ENCODE data around the gene TXNRD2. TPM values are rescaled to one million over a fixed set of nuclear protein-coding genes. Genes with fewer than 3 reads are reported as not detected.

The TXNRD2 gene
- total and polyA plus RNA-seq, 2 of the 4 experiments (the other 2 are of a cell fraction) = 15.6 to 25.7 TPM

DNA sequence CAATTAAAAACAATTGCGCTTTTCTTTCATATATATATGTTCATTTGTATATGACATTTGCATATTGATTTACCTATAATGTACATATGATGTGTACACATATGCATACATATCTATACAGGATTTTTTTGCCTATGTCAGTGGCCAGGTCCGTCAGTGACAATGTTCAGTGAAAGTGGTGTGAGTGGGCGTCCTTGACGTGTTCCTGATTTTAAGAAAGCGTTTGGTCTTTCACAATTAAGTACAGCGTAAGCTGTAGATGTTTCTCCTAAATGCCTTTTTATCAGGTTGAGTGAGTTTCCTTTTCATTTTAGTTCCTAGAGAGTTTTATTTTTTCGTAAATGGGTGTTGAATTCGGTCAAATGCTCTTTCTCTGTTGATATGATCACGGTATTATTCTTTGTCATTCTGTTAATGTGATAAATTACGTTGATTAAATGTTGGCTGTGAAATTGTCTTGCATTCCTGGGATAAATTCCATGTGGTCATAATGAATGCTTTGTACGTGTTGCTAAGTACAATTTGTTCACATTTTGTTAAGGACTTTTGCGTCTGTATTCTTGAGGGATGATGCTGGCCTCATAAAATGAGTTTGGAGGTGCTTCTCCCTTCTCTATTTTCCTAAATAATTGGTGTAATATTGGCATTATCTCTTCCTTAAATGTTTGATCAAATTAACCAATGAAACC is 76.3 kb downstream of the TXNRD2 start:
- CTCF ChIA-PET = interaction anchor here (0.9 kb wide), 1 partner anchor 135 kb away, joined by 3 read pairs; no protein-coding TSS in a partner anchor
- H3K4me2 ChIP-seq (ENCODE audit: low read depth, low read length) = no peak overlapping the region
- intact Hi-C loops (cut with micrococcal nuclease) = no loop called here

More for the DNA sequence above, 76.3 kb downstream of the TXNRD2 start:
- Histone ChIP-seq H3K14ac (replicated peaks; ENCODE audit: low read depth, low read length) (no peak overlapping the region), H2BK20ac (ENCODE audit: low read depth, low read length) (no peak overlapping the region), H2AK9ac (replicated peaks; ENCODE audit: low read depth, low read length, poor library complexity) (no peak overlapping the region), H3K4me1 (ENCODE audit: control insufficient read depth, insufficient read depth, low read length) (no peaks in the 10 kb centered on the region), H3K4ac (ENCODE audit: low read depth, low read length) (no peak overlapping the region), H2BK5ac (ENCODE audit: low read depth, low read length, poor library complexity, severe bottlenecking) (no peak overlapping the region), H3K79me1 (ENCODE audit: low read depth in 1 of 2, low read length in 2 of 2) (no peaks in the 10 kb centered on the region), H3K4me3 (ENCODE audit: insufficient read depth, low read depth, low read length) (no peak overlapping the region), H3K56ac (ENCODE audit: extremely low read depth, insufficient read depth, low read length) (no peak overlapping the region), H3K36me3 (ENCODE audit: control insufficient read depth, insufficient read depth, low read length) (no peaks in the 10 kb centered on the region), H4K91ac (ENCODE audit: insufficient read depth, low read depth, low read length) (no peak overlapping the region), H2AFZ (replicated peaks; ENCODE audit: low read length, poor library complexity) (no peak overlapping the region), H3K9me1 (ENCODE audit: insufficient read depth, low read length) (no peaks in the 10 kb centered on the region), H3K18ac (ENCODE audit: low read depth, low read length) (no peak overlapping the region), H3K9ac (ENCODE audit: low read depth, low read length) (no peak overlapping the region), H4K5ac (ENCODE audit: low read depth, low read length) (no peak overlapping the region), H3K23ac (ENCODE audit: low read depth, low read length) (no peak overlapping the region), H2BK120ac (ENCODE audit: low read depth, low read length) (no peak overlapping the region), H2AK5ac (ENCODE audit: low read depth, low read length) (no peak overlapping the region), H3K27me3 (ENCODE audit: control insufficient read depth, insufficient read depth, low read length) (no peaks in the 10 kb centered on the region), H2BK15ac (ENCODE audit: low read depth, low read length) (no peak overlapping the region), H4K20me1 (ENCODE audit: insufficient read depth, low read length) (no peaks in the 10 kb centered on the region), H3K27ac (ENCODE audit: insufficient read depth, low read length) (no peak overlapping the region), H3K9me3 (ENCODE audit: control insufficient read depth, insufficient read depth, low read length) (no peaks in the 10 kb centered on the region), H4K8ac (ENCODE audit: low read depth in 2 of 2, low read length in 2 of 2) (no peak overlapping the region)
- dilution Hi-C loops (cut with HindIII; ENCODE audit: low sequenced_read_pairs, unreplicated experiment) (no loop called here), in situ Hi-C loops (cut with MboI; ENCODE audit: low sequenced_read_pairs) (no loop called here)
- TF ChIP-seq USF2 (IDR thresholded peaks at IDR 0.05; ENCODE audit: low read depth, low read length) = no peak
- no peak for TF ChIP-seq CHD1 (IDR thresholded peaks at IDR 0.05; ENCODE audit: low read depth, low read length)
- no peak for TF ChIP-seq MAFK (IDR thresholded peaks at IDR 0.05; ENCODE audit: low read depth, low read length)
- no peak for TF ChIP-seq MXI1 (IDR thresholded peaks at IDR 0.05; ENCODE audit: borderline replicate concordance, low read depth, low read length)
- TF ChIP-seq CEBPB (IDR thresholded peaks at IDR 0.05; ENCODE audit: low read depth, low read length) = no peak
- no peak for TF ChIP-seq POLR2A (IDR thresholded peaks at IDR 0.05; ENCODE audit: low read depth, low read length)
- no peak for TF ChIP-seq RFX5 (IDR thresholded peaks at IDR 0.05; ENCODE audit: low read depth, low read length)
- no peak for TF ChIP-seq FOS (IDR thresholded peaks at IDR 0.05; ENCODE audit: low read depth, low read length)
- TF ChIP-seq RAD21 (IDR thresholded peaks at IDR 0.05; ENCODE audit: low read length) = no peak
- no peak for TF ChIP-seq SMC3 (IDR thresholded peaks at IDR 0.05; ENCODE audit: low read depth, low read length)
- TF ChIP-seq RCOR1 (IDR thresholded peaks at IDR 0.05; ENCODE audit: insufficient replicate concordance, low read length) = no peak
- no peak for TF ChIP-seq NFE2L2 (IDR thresholded peaks at IDR 0.05; ENCODE audit: low read depth, low read length)
- no peak for TF ChIP-seq CTCF (conservative IDR thresholded peaks at IDR 0.05; ENCODE audit: low read depth, low read length)
- no peak for TF ChIP-seq MAZ (IDR thresholded peaks at IDR 0.05; ENCODE audit: borderline replicate concordance, low read depth, low read length)
- TF ChIP-seq ELK1 (IDR thresholded peaks at IDR 0.05; ENCODE audit: borderline replicate concordance, low read depth, low read length) = no peak
- no peak for TF ChIP-seq BHLHE40 (IDR thresholded peaks at IDR 0.05; ENCODE audit: low read depth, low read length)
- BruUV-seq (replicated peaks) = no TSS peak
- ATAC-seq (ENCODE audit: low read depth) (no peak), DNase-seq (no peak)
- POLR2A ChIA-PET (ENCODE audit: unreplicated experiment) = no interaction called here
- WGBS, 2 experiments (ENCODE audit: extremely low coverage in 2 of 2, insufficient read length in 1 of 2) = 96% methylated on average over 5 of the region's 12 CpGs; no CpG with 5 or more reads in 1 of the 2 experiments

All from IMR-90 (cell line).